HepG2 (cell line): Measurements from ENCODE around the gene MCRS1. TPM values are rescaled to one million over a fixed set of nuclear protein-coding genes. Genes with fewer than 3 reads are reported as not detected.

Experiments
- CEBPG ChIP-seq: IDR thresholded peaks from 2 replicates; pipeline ENCODE4 v1.6.1; 2016
- ELF3 ChIP-seq: IDR thresholded peaks from 2 replicates; pipeline ENCODE4 v1.6.1; 2016; ENCODE audit warnings: missing genetic modification reagents, missing compliant biosample characterization
- FOXK1 ChIP-seq: sonication (generic); formaldehyde crosslinking; IDR thresholded peaks from 2 replicates; pipeline ENCODE4 v1.4.0; 2020; ENCODE audit warnings: low read depth, missing genetic modification reagents, borderline replicate concordance
- HNF4A ChIP-seq: sonication (generic); formaldehyde crosslinking; IDR thresholded peaks from 2 replicates; pipeline ENCODE4 v1.4.0; 2020; ENCODE audit warnings: missing genetic modification reagents
- PTBP1 ChIP-seq: fragments of 200-400 bp; formaldehyde crosslinking; IDR thresholded peaks from 2 replicates; pipeline ENCODE4 v1.6.1; 2018; ENCODE audit warnings: low read length, low read depth; ENCODE audit not compliant: poor library complexity, severe bottlenecking
- RFX5 ChIP-seq: IDR thresholded peaks from 2 replicates; pipeline ENCODE4 v1.6.1; 2011; ENCODE audit warnings: low read depth, low read length, improper control_type of control experiment
- SALL2 ChIP-seq: sonication (generic); formaldehyde crosslinking; IDR thresholded peaks from 2 replicates; pipeline ENCODE4 v1.8.1; 2023; ENCODE audit warnings: mild to moderate bottlenecking, missing genetic modification reagents, inconsistent platforms
- SIX4 ChIP-seq: sonication (generic); formaldehyde crosslinking; IDR thresholded peaks from 2 replicates; pipeline ENCODE4 v1.4.0; 2020; ENCODE audit warnings: missing genetic modification reagents
- TEAD3 ChIP-seq: optimal IDR thresholded peaks from 2 replicates; pipeline ENCODE3; 2016; ENCODE audit warnings: borderline replicate concordance
- ZBTB38 ChIP-seq: sonication (generic); formaldehyde crosslinking; IDR thresholded peaks from 2 replicates; pipeline ENCODE4 v1.5.1; 2020; ENCODE audit warnings: mild to moderate bottlenecking, missing genetic modification reagents
- ZKSCAN5 ChIP-seq: sonication (generic); formaldehyde crosslinking; IDR thresholded peaks from 2 replicates; pipeline ENCODE4 v1.5.1; 2020; ENCODE audit warnings: mild to moderate bottlenecking, missing genetic modification reagents
- ZNF382 ChIP-seq: sonication (generic); formaldehyde crosslinking; IDR thresholded peaks from 2 replicates; pipeline ENCODE4 v1.5.0; 2020; ENCODE audit warnings: missing genetic modification reagents, mild to moderate bottlenecking, borderline replicate concordance
- ZNF558 ChIP-seq: sonication (generic); formaldehyde crosslinking; IDR thresholded peaks from 2 replicates; pipeline ENCODE4 v1.9.0; 2022; ENCODE audit warnings: mild to moderate bottlenecking, missing genetic modification reagents, borderline replicate concordance
- ZNF816 ChIP-seq: sonication (generic); formaldehyde crosslinking; IDR thresholded peaks from 2 replicates; pipeline ENCODE4 v1.8.0; 2022; ENCODE audit warnings: missing genetic modification reagents, mild to moderate bottlenecking, borderline replicate concordance
- polyA plus RNA-seq, 8 experiments: library from polyadenylated mRNA; depleted of rRNA in 3 of 8; stranded (reverse) in 7 of 8; unstranded in 1 of 8; fragments of >200 nt; fragmentation: Illumina TruSeq in 4 of 8; extraction: Trizol in 4 of 8; gene quantifications; 2 replicates each; pipeline versions ENCODE4 v1.2.1 to v1.2.3, GENCODE V29; 2011 to 2016; ENCODE audit warnings: low read depth in 4 of 8, missing spikeins in 1 of 8, mixed read lengths in 1 of 8; ENCODE audit not compliant: insufficient read depth in 1 of 8
- total RNA-seq, 5 experiments: library from RNA; depleted of rRNA; stranded (reverse); fragments of >200 nt; fragmentation: Illumina TruSeq; extraction: Trizol; gene quantifications; 2 replicates each; pipeline ENCODE4 v1.2.3, GENCODE V29; 2016; ENCODE audit warnings: low read depth in 1 of 5
- TF ChIP-seq, protein P1 (sequence below): IDR thresholded peaks from 2 replicates; pipeline ENCODE4 v1.4.0; 2020; ENCODE audit warnings: mild to moderate bottlenecking, missing genetic modification reagents
- TF ChIP-seq, protein P2 (sequence below): sonication (generic); formaldehyde crosslinking; IDR thresholded peaks from 2 replicates; pipeline ENCODE4 v1.5.0; 2020; ENCODE audit warnings: missing genetic modification reagents
- TF ChIP-seq, protein P3 (sequence below): IDR thresholded peaks from 2 replicates; pipeline ENCODE4 v1.6.1; 2016; ENCODE audit warnings: low read depth, control low read depth
- TF ChIP-seq, protein P4 (sequence below): sonication (generic); formaldehyde crosslinking; IDR thresholded peaks from 2 replicates; pipeline ENCODE4 v1.4.0; 2020; ENCODE audit warnings: low read depth, missing genetic modification reagents

The MCRS1 gene
- total and polyA plus RNA-seq, 2 of the 13 experiments (the other 11 are each of a cell fraction or from before 2014, with no cell fraction given): 51.0 to 66.3 TPM

DNA sequence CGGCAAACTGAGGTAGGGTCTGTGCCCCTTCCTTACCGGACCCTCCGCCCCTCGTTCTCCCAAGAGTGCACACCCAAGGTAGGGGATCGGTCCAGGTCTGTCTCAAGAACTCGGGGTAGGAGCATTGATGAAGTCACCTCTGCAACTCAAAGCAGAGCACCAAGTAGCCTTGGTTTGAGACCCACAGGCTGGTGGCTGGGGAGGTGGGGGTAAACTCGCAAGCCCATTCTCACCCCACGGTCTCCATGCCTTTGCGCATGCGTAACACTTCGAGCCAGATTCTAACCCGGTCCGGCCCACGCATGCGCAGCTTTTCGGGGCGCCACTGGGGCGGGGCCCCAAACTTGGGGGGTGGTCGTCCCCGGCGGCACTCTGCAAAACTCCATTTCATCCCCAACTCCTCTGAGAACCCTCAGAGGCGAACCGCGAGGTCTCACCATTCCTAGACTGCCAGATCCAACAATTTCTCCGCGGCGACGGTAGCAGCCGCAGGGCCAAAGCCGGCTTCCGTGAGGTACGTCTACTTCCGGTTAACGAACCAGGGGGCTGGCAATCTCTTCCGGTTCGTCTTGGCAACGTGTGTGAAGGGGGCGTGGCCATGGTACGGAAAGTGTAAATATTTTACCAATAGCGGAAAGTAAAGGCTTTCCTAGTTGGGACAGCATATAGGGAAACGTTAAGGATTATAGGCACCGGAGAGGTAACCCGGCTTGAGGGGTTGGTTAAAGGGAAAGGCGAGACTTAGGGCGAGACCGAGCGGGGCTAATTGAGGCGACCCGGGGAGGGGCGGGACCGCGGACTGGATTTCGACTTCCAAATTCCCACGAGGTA lies at the start of gene MCRS1 (continued):
- TF ChIP-seq, protein P1, sequence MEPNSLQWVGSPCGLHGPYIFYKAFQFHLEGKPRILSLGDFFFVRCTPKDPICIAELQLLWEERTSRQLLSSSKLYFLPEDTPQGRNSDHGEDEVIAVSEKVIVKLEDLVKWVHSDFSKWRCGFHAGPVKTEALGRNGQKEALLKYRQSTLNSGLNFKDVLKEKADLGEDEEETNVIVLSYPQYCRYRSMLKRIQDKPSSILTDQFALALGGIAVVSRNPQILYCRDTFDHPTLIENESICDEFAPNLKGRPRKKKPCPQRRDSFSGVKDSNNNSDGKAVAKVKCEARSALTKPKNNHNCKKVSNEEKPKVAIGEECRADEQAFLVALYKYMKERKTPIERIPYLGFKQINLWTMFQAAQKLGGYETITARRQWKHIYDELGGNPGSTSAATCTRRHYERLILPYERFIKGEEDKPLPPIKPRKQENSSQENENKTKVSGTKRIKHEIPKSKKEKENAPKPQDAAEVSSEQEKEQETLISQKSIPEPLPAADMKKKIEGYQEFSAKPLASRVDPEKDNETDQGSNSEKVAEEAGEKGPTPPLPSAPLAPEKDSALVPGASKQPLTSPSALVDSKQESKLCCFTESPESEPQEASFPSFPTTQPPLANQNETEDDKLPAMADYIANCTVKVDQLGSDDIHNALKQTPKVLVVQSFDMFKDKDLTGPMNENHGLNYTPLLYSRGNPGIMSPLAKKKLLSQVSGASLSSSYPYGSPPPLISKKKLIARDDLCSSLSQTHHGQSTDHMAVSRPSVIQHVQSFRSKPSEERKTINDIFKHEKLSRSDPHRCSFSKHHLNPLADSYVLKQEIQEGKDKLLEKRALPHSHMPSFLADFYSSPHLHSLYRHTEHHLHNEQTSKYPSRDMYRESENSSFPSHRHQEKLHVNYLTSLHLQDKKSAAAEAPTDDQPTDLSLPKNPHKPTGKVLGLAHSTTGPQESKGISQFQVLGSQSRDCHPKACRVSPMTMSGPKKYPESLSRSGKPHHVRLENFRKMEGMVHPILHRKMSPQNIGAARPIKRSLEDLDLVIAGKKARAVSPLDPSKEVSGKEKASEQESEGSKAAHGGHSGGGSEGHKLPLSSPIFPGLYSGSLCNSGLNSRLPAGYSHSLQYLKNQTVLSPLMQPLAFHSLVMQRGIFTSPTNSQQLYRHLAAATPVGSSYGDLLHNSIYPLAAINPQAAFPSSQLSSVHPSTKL: no peak
- TF ChIP-seq, protein P2, sequence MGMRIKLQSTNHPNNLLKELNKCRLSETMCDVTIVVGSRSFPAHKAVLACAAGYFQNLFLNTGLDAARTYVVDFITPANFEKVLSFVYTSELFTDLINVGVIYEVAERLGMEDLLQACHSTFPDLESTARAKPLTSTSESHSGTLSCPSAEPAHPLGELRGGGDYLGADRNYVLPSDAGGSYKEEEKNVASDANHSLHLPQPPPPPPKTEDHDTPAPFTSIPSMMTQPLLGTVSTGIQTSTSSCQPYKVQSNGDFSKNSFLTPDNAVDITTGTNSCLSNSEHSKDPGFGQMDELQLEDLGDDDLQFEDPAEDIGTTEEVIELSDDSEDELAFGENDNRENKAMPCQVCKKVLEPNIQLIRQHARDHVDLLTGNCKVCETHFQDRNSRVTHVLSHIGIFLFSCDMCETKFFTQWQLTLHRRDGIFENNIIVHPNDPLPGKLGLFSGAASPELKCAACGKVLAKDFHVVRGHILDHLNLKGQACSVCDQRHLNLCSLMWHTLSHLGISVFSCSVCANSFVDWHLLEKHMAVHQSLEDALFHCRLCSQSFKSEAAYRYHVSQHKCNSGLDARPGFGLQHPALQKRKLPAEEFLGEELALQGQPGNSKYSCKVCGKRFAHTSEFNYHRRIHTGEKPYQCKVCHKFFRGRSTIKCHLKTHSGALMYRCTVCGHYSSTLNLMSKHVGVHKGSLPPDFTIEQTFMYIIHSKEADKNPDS (CRISPR knock-in tag): no peak
- TF ChIP-seq SALL2 (no peak), ZKSCAN5 (CRISPR knock-in tag) (no peak), SIX4 (CRISPR knock-in tag) (no peak), FOXK1 (peak; percentile 67; the same call in 1 of the 2 replicates), ZNF816 (CRISPR knock-in tag) (no peak), PTBP1 (no peak), RFX5 (no peak), ZNF382 (CRISPR knock-in tag) (no peak), ZNF558 (CRISPR knock-in tag) (peak; percentile 73; the same call in 1 of the 2 replicates), ELF3 (CRISPR knock-in tag) (peak; percentile 62), ZBTB38 (CRISPR knock-in tag) (peak; percentile 65; the same call in 1 of the 2 replicates), HNF4A (CRISPR knock-in tag) (no peak), TEAD3 (CRISPR knock-in tag) (no peak), CEBPG (CRISPR knock-in tag) (no peak)
- TF ChIP-seq, protein P3, sequence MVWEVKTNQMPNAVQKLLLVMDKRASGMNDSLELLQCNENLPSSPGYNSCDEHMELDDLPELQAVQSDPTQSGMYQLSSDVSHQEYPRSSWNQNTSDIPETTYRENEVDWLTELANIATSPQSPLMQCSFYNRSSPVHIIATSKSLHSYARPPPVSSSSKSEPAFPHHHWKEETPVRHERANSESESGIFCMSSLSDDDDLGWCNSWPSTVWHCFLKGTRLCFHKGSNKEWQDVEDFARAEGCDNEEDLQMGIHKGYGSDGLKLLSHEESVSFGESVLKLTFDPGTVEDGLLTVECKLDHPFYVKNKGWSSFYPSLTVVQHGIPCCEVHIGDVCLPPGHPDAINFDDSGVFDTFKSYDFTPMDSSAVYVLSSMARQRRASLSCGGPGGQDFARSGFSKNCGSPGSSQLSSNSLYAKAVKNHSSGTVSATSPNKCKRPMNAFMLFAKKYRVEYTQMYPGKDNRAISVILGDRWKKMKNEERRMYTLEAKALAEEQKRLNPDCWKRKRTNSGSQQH: no peak; the same call in 1 of the 2 replicates
- TF ChIP-seq, protein P4, sequence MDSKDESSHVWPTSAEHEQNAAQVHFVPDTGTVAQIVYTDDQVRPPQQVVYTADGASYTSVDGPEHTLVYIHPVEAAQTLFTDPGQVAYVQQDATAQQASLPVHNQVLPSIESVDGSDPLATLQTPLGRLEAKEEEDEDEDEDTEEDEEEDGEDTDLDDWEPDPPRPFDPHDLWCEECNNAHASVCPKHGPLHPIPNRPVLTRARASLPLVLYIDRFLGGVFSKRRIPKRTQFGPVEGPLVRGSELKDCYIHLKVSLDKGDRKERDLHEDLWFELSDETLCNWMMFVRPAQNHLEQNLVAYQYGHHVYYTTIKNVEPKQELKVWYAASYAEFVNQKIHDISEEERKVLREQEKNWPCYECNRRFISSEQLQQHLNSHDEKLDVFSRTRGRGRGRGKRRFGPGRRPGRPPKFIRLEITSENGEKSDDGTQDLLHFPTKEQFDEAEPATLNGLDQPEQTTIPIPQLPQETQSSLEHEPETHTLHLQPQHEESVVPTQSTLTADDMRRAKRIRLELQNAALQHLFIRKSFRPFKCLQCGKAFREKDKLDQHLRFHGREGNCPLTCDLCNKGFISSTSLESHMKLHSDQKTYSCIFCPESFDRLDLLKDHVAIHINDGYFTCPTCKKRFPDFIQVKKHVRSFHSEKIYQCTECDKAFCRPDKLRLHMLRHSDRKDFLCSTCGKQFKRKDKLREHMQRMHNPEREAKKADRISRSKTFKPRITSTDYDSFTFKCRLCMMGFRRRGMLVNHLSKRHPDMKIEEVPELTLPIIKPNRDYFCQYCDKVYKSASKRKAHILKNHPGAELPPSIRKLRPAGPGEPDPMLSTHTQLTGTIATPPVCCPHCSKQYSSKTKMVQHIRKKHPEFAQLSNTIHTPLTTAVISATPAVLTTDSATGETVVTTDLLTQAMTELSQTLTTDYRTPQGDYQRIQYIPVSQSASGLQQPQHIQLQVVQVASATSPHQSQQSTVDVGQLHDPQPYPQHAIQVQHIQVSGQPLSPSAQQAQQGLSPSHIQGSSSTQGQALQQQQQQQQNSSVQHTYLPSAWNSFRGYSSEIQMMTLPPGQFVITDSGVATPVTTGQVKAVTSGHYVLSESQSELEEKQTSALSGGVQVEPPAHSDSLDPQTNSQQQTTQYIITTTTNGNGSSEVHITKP (CRISPR knock-in tag): no peak
